VCaP (cell line): ENCODE data around the gene ARRDC2.
"Not testable (repeated sequence)": the region's sequence is repeated elsewhere in the genome, so short reads cannot be mapped to it uniquely, and the experiment has no call there.

Experiments used
- H3K27ac ChIP-seq: fragments of 450-650 bp; 2 replicates; pipeline ENCODE4 v1.5.1; 2017
- TF ChIP-seq, protein P1 (sequence below): fragments of 450-650 bp; conservative IDR thresholded peaks from 2 replicates; pipeline ENCODE4 v1.5.1; 2017; ENCODE audit warnings: mild to moderate bottlenecking, moderate library complexity

The ARRDC2 gene

DNA sequence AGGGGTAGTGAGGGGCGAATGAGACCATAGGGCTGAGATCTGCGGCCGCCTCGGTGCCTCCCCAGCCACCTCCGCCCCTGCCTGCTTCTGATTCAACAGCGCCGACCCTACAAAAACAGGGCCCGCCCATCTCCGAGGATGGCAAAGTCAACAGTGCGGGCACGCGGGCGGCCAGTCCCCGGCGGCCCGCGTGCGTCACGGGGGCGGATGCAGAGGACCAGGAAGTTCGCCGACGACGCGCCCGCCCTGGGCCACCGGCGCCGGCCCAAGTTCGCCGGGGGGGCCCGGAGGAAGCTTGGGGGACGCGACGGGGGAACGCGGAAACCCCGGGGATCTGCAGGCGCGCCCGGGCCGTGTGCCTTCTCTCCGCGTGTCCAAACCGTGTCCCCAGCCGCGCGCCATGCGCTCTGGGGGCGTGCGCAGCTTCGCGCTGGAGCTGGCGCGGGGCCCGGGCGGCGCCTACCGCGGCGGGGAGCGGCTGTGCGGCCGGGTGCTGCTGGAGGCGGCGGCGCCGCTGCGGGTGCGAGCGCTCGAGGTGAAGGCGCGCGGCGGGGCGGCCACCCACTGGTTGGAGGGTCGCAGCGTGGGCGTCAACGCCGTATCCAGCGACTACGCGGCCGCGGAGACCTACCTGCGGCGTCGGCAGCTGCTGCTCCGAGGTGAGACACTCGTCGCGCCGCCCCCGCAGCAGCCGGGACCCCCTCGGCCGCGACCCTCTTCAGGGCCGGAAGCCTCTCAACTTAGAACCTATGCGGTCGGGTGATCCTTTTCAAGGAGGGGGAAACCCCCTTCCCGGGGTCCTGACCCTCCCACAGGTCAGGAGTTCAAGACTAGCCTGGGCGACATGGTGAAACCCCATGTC lies 6.8 kb upstream of the ARRDC2 start:
- H3K27ac ChIP-seq, result peak overlapping the region; percentile 75
- TF ChIP-seq, protein P1, sequence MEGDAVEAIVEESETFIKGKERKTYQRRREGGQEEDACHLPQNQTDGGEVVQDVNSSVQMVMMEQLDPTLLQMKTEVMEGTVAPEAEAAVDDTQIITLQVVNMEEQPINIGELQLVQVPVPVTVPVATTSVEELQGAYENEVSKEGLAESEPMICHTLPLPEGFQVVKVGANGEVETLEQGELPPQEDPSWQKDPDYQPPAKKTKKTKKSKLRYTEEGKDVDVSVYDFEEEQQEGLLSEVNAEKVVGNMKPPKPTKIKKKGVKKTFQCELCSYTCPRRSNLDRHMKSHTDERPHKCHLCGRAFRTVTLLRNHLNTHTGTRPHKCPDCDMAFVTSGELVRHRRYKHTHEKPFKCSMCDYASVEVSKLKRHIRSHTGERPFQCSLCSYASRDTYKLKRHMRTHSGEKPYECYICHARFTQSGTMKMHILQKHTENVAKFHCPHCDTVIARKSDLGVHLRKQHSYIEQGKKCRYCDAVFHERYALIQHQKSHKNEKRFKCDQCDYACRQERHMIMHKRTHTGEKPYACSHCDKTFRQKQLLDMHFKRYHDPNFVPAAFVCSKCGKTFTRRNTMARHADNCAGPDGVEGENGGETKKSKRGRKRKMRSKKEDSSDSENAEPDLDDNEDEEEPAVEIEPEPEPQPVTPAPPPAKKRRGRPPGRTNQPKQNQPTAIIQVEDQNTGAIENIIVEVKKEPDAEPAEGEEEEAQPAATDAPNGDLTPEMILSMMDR, result no peak

DNA sequence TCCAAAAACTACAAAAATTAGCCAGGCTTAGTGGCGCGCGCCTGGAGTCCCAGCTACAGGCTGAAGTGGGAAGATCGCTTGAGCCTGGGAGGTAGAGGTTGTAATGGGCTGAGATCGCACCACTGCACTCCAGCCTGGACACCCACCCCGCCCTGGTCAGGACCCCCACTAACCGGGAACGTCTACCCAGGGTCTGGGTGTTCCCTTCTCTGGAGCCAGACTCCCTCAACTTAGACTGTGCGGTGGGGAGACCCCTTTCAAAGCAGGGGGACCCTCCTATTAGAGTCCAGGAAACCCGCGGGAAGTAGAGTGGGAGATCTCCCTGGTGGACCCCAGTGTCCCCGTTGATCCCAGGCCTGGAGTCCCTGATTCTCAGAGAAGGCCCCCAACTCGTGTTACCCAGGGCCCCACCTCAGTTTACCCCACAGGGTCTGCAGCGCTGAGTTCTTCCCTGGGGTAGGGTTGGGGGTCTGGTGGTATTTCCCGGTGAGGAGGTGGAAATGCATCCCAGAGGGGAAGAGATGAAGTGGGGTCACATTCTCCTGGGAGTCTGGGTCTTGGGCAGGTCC lies 6.1 kb upstream of the ARRDC2 start:
- peak overlapping the region; percentile 75; the same call in 1 of the 2 replicates for H3K27ac ChIP-seq
- TF ChIP-seq, protein P1, result no peak

DNA sequence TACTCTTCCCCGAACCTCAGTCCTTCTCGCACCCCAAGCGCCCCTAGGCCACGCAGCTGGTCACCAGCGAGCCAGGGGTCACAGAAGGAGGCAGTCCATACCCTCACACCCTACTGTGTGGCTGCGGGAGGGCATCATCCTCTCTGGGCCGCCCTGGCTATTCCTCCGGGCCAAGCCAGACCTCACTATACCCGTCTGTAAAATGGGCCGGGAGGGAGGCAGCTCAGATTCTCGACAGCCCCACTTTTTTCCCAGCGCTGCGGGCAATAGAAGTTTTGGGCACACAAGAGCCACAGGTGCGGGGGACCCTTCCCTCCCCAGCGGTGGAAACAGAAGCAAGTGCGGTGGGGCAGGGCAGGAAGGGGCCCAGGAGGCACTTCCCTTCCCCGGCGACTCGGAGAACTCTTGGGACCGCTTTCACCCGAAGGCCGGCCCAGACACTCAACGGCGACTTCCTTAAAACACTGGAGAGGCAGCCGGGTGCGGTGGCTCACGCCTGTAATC lies 5.6 kb upstream of the ARRDC2 start:
- TF ChIP-seq, protein P1, result no peak
- H3K27ac ChIP-seq, result no peak overlapping the region

DNA sequence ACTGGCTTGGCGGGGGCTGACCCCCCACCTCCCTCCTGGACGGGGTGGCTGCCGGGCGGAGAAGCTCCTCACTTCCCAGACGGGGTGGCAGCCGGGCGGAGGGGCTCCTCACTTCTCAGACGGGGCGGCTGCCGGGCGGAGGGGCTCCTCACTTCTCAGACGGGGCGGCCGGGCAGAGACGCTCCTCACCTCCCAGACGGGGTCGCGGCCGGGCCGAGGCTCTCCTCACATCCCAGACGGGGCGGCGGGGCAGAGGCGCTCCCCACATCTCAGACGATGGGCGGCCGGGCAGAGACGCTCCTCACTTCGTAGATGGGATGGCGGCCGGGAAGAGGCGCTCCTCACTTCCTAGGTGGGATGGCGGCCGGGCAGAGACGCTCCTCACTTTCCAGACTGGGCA lies 2.2 kb upstream of the ARRDC2 start:
- not testable (repeated sequence) for H3K27ac ChIP-seq

DNA sequence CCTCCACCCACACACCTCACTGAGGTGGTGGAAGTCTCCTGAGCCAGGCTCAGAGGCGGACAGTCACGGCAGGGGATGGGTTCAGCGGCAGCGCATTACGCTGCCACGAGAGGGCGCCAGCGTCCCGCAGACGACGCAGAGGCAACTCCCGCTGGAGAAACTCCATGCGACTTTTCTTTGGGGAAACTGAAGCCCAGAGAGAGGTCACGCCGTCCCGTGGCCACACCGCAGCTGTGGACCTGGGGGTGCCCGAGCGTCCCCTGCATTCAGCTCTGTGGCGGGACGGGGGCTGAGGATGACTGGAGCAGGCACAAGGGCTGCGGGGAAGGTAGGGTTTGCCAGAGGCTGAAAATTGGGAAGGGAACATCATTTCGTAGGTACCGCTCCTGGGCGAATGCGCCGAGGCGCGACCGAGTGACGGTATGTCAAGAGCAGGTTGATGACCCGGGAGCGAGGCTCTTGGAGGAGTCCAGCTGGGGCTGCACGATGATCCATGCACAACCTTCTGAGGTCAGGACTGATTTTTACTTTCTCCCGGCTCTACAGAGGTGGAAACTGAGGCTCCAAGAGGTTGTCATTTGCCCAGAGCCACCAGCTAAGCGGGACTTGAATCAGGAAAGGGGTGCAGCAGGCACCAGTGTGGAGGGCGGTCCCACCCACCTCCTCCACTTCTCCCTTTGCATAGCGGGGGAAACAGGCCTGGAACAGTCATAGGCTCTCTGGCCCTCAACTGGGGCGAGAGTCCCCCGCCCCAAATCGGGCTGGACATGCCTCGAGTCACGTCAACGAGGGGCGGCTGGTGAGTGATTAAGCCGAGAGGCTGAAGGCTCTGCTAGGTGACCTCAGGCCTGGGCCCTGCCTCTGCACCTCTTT lies 690 bp upstream of the ARRDC2 start:
- TF ChIP-seq, protein P1, result peak; percentile 99
- peak overlapping the region; percentile 60 for H3K27ac ChIP-seq

DNA sequence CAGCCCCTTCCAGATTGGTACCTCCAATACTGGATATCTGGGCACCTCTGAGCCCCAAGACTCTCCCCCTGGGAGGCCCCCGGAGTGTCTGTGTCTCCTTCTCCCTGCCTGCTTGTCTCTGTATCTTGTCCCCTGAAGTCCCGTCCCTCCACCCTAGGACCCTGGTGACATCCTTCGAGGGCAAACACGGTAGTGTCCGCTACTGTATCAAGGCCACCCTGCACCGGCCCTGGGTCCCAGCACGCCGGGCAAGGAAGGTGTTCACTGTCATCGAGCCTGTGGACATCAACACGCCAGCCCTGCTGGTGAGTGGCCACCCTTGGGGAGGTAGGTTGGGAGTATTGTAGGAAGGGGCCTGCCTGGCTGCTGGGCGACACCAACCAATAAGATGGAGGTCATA lies 844 bp downstream of the ARRDC2 start:
- no peak overlapping the region for H3K27ac ChIP-seq
- TF ChIP-seq, protein P1, result no peak

DNA sequence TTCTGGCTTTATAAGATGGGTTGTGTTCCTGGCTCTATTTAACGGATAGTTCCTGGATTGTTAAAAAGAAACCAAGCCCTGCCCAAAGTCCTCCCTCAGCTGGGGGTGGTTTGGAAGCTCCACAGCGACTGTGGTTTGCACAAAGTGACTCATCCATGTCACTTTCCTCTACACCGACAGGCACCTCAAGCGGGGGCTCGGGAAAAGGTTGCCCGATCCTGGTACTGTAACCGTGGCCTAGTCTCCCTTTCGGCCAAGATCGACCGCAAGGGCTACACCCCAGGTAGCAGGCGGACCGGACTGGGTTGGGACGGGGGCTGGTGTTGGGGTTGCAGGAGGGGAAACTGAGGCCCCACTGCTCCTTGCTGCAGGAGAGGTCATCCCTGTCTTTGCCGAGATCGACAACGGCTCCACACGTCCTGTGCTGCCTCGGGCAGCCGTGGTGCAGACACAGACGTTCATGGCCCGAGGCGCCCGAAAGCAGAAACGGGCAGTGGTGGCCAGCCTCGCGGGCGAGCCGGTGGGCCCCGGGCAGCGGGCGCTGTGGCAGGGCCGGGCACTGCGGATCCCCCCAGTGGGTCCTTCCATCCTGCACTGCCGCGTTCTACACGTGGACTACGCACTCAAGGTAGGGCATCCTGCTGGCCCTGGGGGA lies 1.6 kb downstream of the ARRDC2 start:
- TF ChIP-seq, protein P1, result no peak

More for the DNA sequence above, 1.6 kb downstream of the ARRDC2 start:
- H3K27ac ChIP-seq, result no peak overlapping the region
